Fibroblast of the aortic adventitia (primary cell): ENCODE results near the gene MED7. TPM values are rescaled to one million over a fixed set of nuclear protein-coding genes. Genes with fewer than 3 reads are reported as not detected.

Experiments
- DNase-seq: peaks from one replicate; pipeline ENCODE4 v3.0.0-alpha.2; 2010; ENCODE audit warnings: low read depth
- H3K4me3 ChIP-seq: 2 replicates; pipeline ENCODE4 v1.5.1; 2011; ENCODE audit warnings: low read depth, mild to moderate bottlenecking, control low read depth, low read length, moderate library complexity
- total RNA-seq: library from RNA; depleted of rRNA; stranded (reverse); fragments of >200 nt; gene quantifications from 2 replicates; pipeline ENCODE4 v1.2.3, GENCODE V29; 2012; ENCODE audit warnings: low replicate concordance
- TF ChIP-seq, protein P1 (sequence below): IDR thresholded peaks from 2 replicates; pipeline ENCODE4 v1.5.1; 2011; ENCODE audit warnings: mild to moderate bottlenecking, low read length, control low read depth, inconsistent platforms; ENCODE audit not compliant: insufficient read depth

The MED7 gene
- total RNA-seq, 1 donor: 15.4 TPM

DNA sequence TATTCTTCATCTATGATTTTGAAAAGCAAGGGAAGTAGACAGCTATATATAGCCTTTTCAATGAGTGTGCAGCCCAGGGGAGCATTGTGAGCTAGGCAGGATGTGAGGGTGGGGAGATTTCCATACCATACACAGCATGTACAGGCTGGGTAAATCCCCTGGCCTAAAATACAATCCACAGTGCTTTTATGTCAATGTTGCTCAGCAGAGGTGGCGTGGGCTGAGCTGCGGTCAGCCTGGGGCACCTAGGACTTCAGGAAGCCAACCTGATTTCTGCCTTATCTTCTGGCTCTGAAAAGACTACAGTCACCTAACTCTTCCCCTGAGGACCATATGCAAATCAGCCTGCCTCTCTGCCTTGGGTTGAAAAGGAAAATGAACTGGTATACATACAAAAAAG lies 29.7 kb upstream of the MED7 start:
- no peak overlapping the region for H3K4me3 ChIP-seq
- TF ChIP-seq, protein P1, sequence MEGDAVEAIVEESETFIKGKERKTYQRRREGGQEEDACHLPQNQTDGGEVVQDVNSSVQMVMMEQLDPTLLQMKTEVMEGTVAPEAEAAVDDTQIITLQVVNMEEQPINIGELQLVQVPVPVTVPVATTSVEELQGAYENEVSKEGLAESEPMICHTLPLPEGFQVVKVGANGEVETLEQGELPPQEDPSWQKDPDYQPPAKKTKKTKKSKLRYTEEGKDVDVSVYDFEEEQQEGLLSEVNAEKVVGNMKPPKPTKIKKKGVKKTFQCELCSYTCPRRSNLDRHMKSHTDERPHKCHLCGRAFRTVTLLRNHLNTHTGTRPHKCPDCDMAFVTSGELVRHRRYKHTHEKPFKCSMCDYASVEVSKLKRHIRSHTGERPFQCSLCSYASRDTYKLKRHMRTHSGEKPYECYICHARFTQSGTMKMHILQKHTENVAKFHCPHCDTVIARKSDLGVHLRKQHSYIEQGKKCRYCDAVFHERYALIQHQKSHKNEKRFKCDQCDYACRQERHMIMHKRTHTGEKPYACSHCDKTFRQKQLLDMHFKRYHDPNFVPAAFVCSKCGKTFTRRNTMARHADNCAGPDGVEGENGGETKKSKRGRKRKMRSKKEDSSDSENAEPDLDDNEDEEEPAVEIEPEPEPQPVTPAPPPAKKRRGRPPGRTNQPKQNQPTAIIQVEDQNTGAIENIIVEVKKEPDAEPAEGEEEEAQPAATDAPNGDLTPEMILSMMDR: no peak
- DNase-seq: no peak

DNA sequence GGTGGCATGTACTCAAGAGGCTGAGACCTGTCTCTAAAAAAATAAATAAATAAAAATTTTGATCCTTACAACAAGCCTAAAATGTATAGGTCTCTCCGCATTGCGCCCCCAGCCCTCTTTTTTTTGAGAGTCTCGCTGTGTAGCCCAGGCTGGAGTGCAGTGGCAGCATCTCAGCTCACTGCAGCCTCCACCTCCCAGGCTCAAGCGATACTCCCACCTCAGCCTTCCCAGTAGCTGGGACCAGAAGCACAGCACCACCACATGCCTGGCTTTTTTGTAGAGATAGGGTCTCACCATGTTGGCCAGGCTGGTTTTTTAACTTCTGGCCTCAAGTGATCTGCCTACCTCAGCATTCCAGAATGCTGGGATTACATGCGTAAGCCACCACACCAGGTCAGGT lies 25.6 kb upstream of the MED7 start:
- TF ChIP-seq, protein P1: no peak
- DNase-seq: no peak
- H3K4me3 ChIP-seq: no peak overlapping the region

DNA sequence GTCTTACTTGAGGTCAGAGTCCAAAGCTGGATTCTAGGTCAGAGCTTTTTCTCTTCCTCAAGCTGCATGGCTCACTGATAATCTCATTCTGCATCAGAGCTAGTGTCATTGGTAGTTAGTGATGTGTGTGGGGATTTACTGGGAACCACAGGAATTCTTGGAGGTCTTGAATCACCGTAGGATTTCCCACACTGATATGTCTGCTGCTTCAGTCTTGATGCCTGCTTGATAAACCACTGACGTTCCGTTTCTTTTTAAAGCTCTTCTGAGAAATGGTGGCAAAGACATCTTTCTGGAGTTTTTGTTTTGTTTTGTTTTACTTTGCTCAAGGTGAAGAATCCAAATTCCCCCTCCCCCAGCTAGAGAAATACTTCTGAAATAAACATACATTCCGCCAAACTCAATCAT lies 24.6 kb upstream of the MED7 start:
- H3K4me3 ChIP-seq: no peak overlapping the region
- TF ChIP-seq, protein P1: no peak
- no peak for DNase-seq

DNA sequence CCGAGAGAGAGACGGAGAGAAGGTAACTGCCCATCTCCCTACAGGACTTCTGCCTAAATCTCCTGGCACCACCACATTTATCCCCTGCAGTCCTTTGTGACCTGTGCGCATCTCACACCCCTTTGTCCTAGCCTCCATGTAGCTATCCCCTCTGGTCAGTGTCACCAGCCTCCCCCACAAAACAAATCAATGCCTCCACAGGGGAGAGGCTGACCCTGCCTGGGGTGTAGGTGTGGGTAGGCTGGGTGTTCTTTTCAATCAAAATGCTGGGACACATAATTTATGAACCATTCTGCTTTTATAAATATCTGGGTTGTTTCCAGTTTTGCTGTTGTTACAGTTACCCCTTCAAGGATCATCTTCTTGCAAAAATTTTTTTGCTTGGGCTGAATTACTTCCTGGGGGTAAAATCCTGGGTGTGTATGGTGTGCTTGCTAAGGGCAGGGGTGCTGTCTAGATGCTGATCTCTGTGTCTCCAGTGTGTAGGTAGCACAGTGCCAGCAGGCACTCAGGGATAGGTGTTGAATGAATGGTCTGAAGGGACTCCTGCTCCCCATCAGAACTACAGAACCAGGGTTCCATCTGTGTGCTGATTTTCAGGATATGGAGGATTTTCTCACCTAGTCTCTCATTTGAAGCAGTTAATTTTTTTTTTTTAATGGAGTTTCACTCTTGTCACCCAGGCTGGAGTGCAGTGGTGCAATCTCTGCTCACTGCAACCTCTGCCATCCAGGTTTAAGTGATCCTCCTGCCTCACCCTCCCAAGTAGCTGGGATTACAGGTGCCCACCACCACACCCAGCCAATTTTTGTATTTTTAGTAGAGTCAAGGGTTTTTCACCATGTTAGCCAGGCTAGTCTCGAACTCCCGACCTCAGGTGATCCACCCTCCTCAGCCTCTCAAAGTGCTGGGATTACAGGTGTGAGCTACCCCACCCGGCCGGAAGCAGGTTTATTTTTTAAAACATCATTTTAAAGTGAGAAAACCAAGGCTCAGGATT lies 23.8 kb upstream of the MED7 start, which contains the start of gene GARIN3:
Gene GARIN3 (minus strand): TSS at position 51 of the 1,000 bp plus-strand sequence. CDS start 96 bp downstream, outside the sequence.
- TF ChIP-seq, protein P1: no peak
- no peak within 1 kb of the TSS for H3K4me3 ChIP-seq
- no peak for DNase-seq

DNA sequence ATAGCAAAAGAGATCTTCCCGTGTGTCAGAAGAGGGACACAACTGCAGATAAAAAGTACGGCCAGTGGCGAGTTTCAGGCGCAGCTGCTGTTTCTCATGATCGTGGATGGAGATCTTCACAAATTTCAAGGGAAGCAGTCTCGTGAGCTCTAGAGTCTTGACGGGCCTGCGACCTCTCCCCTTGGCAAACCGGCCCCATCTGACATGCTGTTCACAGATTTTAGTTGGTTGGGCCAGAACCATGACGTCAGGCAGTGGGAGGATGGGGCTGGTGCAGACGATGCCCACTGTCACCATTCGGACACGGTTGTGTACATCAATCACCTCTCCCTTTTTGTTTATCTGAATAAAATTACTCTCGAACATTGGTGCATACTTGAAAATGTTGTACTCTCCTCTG lies 23.0 kb upstream of the MED7 start:
- TF ChIP-seq, protein P1: no peak
- no peak for DNase-seq
- no peak overlapping the region for H3K4me3 ChIP-seq

DNA sequence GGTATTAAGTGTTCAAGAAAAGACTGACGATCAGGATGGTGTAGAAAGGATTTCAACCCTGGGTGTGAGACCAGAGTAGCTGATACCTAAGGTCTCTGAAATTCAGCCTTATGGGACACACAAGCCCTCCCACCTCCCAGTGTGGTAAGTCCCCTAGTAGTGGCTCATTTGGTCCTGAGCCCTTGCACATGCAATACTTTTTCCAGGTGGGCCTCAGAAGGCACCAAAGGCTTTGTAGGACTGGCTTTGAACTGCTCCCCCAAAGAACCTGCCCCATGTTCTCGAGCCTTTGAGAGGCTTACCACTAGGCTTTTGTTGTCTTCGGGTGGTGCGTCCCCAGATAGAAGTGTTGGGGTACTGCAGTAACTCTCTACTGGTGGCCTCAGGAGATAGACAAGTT lies 22.6 kb upstream of the MED7 start:
- H3K4me3 ChIP-seq: no peak overlapping the region
- no peak for DNase-seq
- TF ChIP-seq, protein P1: no peak
